CD14-positive monocyte (primary cell): Measurements from ENCODE around the gene CHMP4B. TPM values are rescaled to one million over a fixed set of nuclear protein-coding genes. Genes with fewer than 3 reads are reported as not detected.

Source experiments
- DNase-seq, 3 donors: peaks; one replicate each; pipeline ENCODE4 v3.0.0-alpha.2; 2011 to 2022
- H2AFZ ChIP-seq: 2 replicates; pipeline ENCODE4 v1.6.0; 2012; ENCODE audit warnings: mild to moderate bottlenecking, low read depth, low read length, inconsistent platforms; ENCODE audit not compliant: insufficient read depth, poor library complexity, severe bottlenecking
- H3K27ac ChIP-seq, 2 donors: 1 replicate in 1 of 2; 2 replicates in 1 of 2; pipeline ENCODE4 v1.5.1; 2012 to 2013; ENCODE audit warnings: low read length in 2 of 2, control low read depth in 1 of 2, inconsistent platforms in 1 of 2, low read depth in 1 of 2, mild to moderate bottlenecking in 1 of 2
- H3K27me3 ChIP-seq, 2 donors: one replicate each; pipeline versions ENCODE4 v1.6.0 to v1.6.1; 2011 to 2013; ENCODE audit warnings: low read length in 2 of 2; ENCODE audit not compliant: control insufficient read depth in 2 of 2, insufficient read depth in 2 of 2
- H3K36me3 ChIP-seq, 2 donors: replicated peaks in 1 of 2; 1 replicate in 1 of 2; 2 replicates in 1 of 2; pipeline versions ENCODE4 v1.5.1 to v1.6.1; 2012 to 2013; ENCODE audit warnings: low read length in 2 of 2, control low read depth in 1 of 2, inconsistent platforms in 1 of 2, mild to moderate bottlenecking in 1 of 2; ENCODE audit not compliant: insufficient read depth in 2 of 2, control insufficient read depth in 1 of 2
- H3K4me1 ChIP-seq, 2 donors: 1 replicate in 1 of 2; 2 replicates in 1 of 2; pipeline versions ENCODE4 v1.5.1 to v1.6.1; 2012 to 2013; ENCODE audit warnings: low read length in 2 of 2, control low read depth in 1 of 2, inconsistent platforms in 1 of 2, mild to moderate bottlenecking in 1 of 2, moderate library complexity in 1 of 2; ENCODE audit not compliant: insufficient read depth in 2 of 2, control insufficient read depth in 1 of 2
- H3K4me2 ChIP-seq: replicated peaks from 2 replicates; pipeline ENCODE3; 2012; ENCODE audit warnings: low read length, moderate library complexity, mild to moderate bottlenecking; ENCODE audit not compliant: poor library complexity, severe bottlenecking; ENCODE audit errors: extremely low read depth
- H3K4me3 ChIP-seq, 3 experiments: fragments of 200-600 bp in 1 of 3; sonication (generic) in 1 of 3; replicated peaks in 1 of 3; 1 replicate in 2 of 3; 2 replicates in 1 of 3; pipeline ENCODE4 v1.5.1; 2011 to 2013; ENCODE audit warnings: low read length in 3 of 3, mild to moderate bottlenecking in 3 of 3, control low read depth in 2 of 3, low read depth in 2 of 3, inconsistent platforms in 1 of 3, moderate library complexity in 1 of 3
- H3K79me2 ChIP-seq: 2 replicates; pipeline ENCODE4 v1.6.0; 2012; ENCODE audit warnings: mild to moderate bottlenecking, control low read depth, inconsistent platforms, low read length, moderate library complexity; ENCODE audit not compliant: insufficient read depth
- H3K9ac ChIP-seq: 2 replicates; pipeline ENCODE4 v1.6.0; 2017; ENCODE audit warnings: low read length, mild to moderate bottlenecking; ENCODE audit not compliant: insufficient read depth, poor library complexity, severe bottlenecking
- H3K9me3 ChIP-seq, 2 donors: replicated peaks in 1 of 2; 1 replicate in 1 of 2; 2 replicates in 1 of 2; pipeline versions ENCODE4 v1.5.1 to v1.6.1; 2012 to 2013; ENCODE audit warnings: low read length in 2 of 2, control low read depth in 1 of 2; ENCODE audit not compliant: control insufficient read depth in 1 of 2, insufficient read depth in 1 of 2
- H4K20me1 ChIP-seq: 2 replicates; pipeline ENCODE4 v1.6.0; 2012; ENCODE audit warnings: mild to moderate bottlenecking, low read length, control low read depth, moderate library complexity; ENCODE audit not compliant: insufficient read depth
- H3K27ac Mint-ChIP-seq, 7 donors: one replicate each; pipeline ENCODE4 v1.8.0; 2020; ENCODE audit warnings: mild to moderate bottlenecking in 7 of 7, mixed read lengths in 7 of 7, moderate library complexity in 6 of 7, inconsistent platforms in 2 of 7
- H3K27me3 Mint-ChIP-seq, 3 donors: one replicate each; pipeline ENCODE4 v1.8.0; 2021 to 2022; ENCODE audit warnings: low read depth in 3 of 3, mild to moderate bottlenecking in 3 of 3, mixed read lengths in 3 of 3, moderate library complexity in 3 of 3, inconsistent platforms in 1 of 3
- H3K36me3 Mint-ChIP-seq, 2 donors: one replicate each; pipeline ENCODE4 v1.8.0; 2020; ENCODE audit warnings: mixed read lengths in 2 of 2, inconsistent platforms in 1 of 2, mild to moderate bottlenecking in 1 of 2
- H3K4me1 Mint-ChIP-seq: one replicate; pipeline ENCODE4 v1.8.0; 2020; ENCODE audit warnings: mild to moderate bottlenecking, mixed read lengths
- H3K4me3 Mint-ChIP-seq, 2 donors: one replicate each; pipeline ENCODE4 v1.8.0; 2020; ENCODE audit warnings: mild to moderate bottlenecking in 2 of 2, mixed read lengths in 2 of 2, moderate library complexity in 1 of 2
- H3K9me3 Mint-ChIP-seq, 7 donors: one replicate each; pipeline ENCODE4 v1.8.0; 2020 to 2022; ENCODE audit warnings: mixed read lengths in 7 of 7, mild to moderate bottlenecking in 6 of 7, moderate library complexity in 6 of 7, inconsistent platforms in 2 of 7
- WGBS: methylation state at CpG from one replicate; pipeline ENCODE4 v1.1.5; 2013; ENCODE audit warnings: missing lambda C conversion rate; ENCODE audit not compliant: insufficient coverage; 5-methylcytosine and 5-hydroxymethylcytosine counted together
- intact Hi-C, 2 donors: fragments of 100-400 bp; cut with micrococcal nuclease; formaldehyde crosslinking; loops; one replicate each; pipeline versions ENCODE4 v1.15.0 to v1.15.1; 2023
- polyA plus RNA-seq, 3 donors: library from polyadenylated mRNA; depleted of rRNA in 1 of 3; unstranded in 2 of 3; stranded (reverse) in 1 of 3; fragments of 300-500 nt in 2 of 3; fragments of >200 nt in 1 of 3; fragmentation: Illumina TruSeq in 2 of 3; gene quantifications; 1 replicate in 2 of 3; 2 replicates in 1 of 3; pipeline ENCODE4 v1.2.3, GENCODE V29; 2012 to 2021
- TF ChIP-seq, protein P1 (sequence below): fragments of 200-600 bp; IDR thresholded peaks from one replicate; pipeline ENCODE4 v1.8.0; 2022; ENCODE audit warnings: antibody characterized with exemption, mild to moderate bottlenecking

The CHMP4B gene
- polyA plus RNA-seq, 3 donors: 7.1 to 181 (median 10.0) TPM

DNA sequence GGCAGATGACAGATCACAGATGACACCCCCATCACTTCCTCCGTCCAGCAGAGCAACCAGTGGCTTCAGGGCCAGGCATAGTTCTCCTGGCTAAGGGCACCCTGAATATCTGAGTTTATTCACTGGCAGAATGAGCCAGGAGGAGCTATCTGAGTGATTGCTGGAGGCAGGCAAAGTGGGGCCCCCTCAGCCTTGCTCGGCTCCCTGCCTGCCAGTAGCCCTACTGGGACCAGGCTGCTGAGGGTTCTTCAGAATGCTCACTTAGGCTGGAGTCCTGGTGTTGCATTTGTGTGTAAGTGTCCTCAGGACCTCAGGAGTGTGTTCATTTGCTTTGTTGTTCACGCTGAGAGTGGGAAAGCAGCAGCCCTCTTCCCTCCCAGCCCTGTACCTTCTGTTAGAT is 31.2 kb downstream of the CHMP4B start:
- H3K36me3 ChIP-seq: peaks cover 0 to 13% of the 10 kb centered on the region in 2 donors
- peaks cover 37 to 51% of the 10 kb centered on the region in 2 donors for H3K4me1 ChIP-seq
- intact Hi-C loops: no loop called here
- peaks cover 100% of the 10 kb centered on the region for H4K20me1 ChIP-seq
- H2AFZ ChIP-seq: no peak overlapping the region
- H3K27me3 ChIP-seq: no peaks in the 10 kb centered on the region
- 100% methylated on average over 1 of the region's 3 CpGs for WGBS
- no peak overlapping the region for H3K4me2 ChIP-seq
- Mint-ChIP-seq H3K9me3 (no peaks in the 10 kb centered on the region), H3K4me3 (no peak overlapping the region), H3K27ac (peak overlapping the region in 4 of 7 donors; percentile 12 to 84 (median 34)), H3K4me1 (peaks cover 83% of the 10 kb centered on the region), H3K27me3 (peaks cover 0 to 7% (median 3%) of the 10 kb centered on the region in 3 donors), H3K36me3 (peaks cover 14 to 47% of the 10 kb centered on the region in 2 donors)
- no peaks in the 10 kb centered on the region for H3K9me3 ChIP-seq
- no peak for DNase-seq
- TF ChIP-seq, protein P1, sequence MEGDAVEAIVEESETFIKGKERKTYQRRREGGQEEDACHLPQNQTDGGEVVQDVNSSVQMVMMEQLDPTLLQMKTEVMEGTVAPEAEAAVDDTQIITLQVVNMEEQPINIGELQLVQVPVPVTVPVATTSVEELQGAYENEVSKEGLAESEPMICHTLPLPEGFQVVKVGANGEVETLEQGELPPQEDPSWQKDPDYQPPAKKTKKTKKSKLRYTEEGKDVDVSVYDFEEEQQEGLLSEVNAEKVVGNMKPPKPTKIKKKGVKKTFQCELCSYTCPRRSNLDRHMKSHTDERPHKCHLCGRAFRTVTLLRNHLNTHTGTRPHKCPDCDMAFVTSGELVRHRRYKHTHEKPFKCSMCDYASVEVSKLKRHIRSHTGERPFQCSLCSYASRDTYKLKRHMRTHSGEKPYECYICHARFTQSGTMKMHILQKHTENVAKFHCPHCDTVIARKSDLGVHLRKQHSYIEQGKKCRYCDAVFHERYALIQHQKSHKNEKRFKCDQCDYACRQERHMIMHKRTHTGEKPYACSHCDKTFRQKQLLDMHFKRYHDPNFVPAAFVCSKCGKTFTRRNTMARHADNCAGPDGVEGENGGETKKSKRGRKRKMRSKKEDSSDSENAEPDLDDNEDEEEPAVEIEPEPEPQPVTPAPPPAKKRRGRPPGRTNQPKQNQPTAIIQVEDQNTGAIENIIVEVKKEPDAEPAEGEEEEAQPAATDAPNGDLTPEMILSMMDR: no peak
- no peak overlapping the region for H3K4me3 ChIP-seq
- peaks cover 100% of the 10 kb centered on the region for H3K79me2 ChIP-seq
- H3K9ac ChIP-seq: peak overlapping the region; percentile 22
- peak overlapping the region in 1 of 2 donors; percentile 52 for H3K27ac ChIP-seq

DNA sequence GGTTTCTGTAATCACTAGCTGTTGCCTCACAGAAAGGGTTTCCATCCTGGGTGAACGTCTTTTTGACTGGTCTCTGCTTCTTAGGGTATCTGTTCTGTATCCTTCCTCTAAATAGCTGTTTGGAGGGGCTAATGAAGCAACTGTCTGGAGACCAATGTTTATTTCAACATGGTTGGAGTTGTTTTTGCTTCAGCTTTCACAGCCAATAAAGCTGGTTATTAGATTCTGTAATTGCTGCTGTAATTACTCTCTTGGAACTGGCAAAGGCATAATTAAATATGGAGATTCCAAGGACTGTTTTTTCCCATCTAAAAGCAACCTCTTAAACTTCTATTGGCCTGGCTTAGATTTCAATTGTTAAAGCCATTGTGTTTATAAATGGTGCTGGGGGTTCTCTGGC is 31.9 kb downstream of the CHMP4B start:
- H4K20me1 ChIP-seq: peaks cover 100% of the 10 kb centered on the region

More for the DNA sequence above, 31.9 kb downstream of the CHMP4B start:
- Mint-ChIP-seq H3K4me1 (peaks cover 77% of the 10 kb centered on the region), H3K9me3 (no peaks in the 10 kb centered on the region), H3K4me3 (no peak overlapping the region), H3K36me3 (peaks cover 16 to 50% of the 10 kb centered on the region in 2 donors), H3K27ac (peak overlapping the region in 3 of 7 donors; percentile 37 to 65 (median 43)), H3K27me3 (peaks cover 0 to 7% (median 3%) of the 10 kb centered on the region in 3 donors)
- no peak overlapping the region for H2AFZ ChIP-seq
- TF ChIP-seq, protein P1: no peak
- H3K4me1 ChIP-seq: peaks cover 31 to 44% of the 10 kb centered on the region in 2 donors
- intact Hi-C loops: no loop called here
- H3K4me3 ChIP-seq: no peak overlapping the region
- peak overlapping the region; percentile 22 for H3K9ac ChIP-seq
- peak overlapping the region in 1 of 2 donors; percentile 52 for H3K27ac ChIP-seq
- DNase-seq: no peak
- no peaks in the 10 kb centered on the region for H3K9me3 ChIP-seq
- 0% methylated on average over 1 of the region's 1 CpG for WGBS
- H3K4me2 ChIP-seq: no peak overlapping the region
- H3K36me3 ChIP-seq: peaks cover 2 to 17% of the 10 kb centered on the region in 2 donors
- H3K79me2 ChIP-seq: peaks cover 100% of the 10 kb centered on the region
- no peaks in the 10 kb centered on the region for H3K27me3 ChIP-seq
